ENCODE data around the gene MCM6. TPM values are rescaled to one million over a fixed set of nuclear protein-coding genes. Genes with fewer than 3 reads are reported as not detected.
"Not testable (repeated sequence)": the region's sequence is repeated elsewhere in the genome, so short reads cannot be mapped to it uniquely, and the experiment has no call there.

Gene MCM6
- total RNA-seq, 1 experiment from 2014 or later = 34.9 TPM

DNA sequence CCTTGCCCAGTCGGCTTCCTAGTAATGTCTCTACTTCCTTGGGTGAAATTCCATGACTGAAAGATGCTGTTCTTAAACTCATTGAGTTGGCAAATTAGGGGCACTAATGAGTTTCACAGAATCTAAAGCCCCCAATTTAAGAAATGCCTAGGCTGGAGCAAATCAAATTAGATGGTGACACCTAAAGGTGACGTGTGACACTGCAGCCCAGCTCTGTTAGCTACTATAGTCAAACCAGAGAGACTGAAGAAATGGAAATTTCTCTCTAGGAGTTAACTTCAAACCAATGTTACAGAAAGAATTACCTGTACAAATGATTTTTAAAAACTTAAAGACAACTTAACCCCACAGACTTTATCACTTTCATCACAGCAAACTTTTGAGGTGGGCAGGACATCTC, 76.5 kb downstream of the MCM6 start:
- DNase-seq (ENCODE audit: low read depth in 1 of 2, low spot score in 2 of 2) = no peak
- H3K9me3 ChIP-seq (replicated peaks) = peaks cover 15% of the 10 kb centered on the region; the same call in 1 of the 2 replicates
- no peaks in the 10 kb centered on the region for H3K27me3 ChIP-seq (replicated peaks)
- H3K27ac ChIP-seq = no peak overlapping the region
- no peaks in the 10 kb centered on the region for H3K4me1 ChIP-seq (replicated peaks)
- no peaks in the 10 kb centered on the region for H3K36me3 ChIP-seq
- H3K4me3 ChIP-seq = no peak overlapping the region

DNA sequence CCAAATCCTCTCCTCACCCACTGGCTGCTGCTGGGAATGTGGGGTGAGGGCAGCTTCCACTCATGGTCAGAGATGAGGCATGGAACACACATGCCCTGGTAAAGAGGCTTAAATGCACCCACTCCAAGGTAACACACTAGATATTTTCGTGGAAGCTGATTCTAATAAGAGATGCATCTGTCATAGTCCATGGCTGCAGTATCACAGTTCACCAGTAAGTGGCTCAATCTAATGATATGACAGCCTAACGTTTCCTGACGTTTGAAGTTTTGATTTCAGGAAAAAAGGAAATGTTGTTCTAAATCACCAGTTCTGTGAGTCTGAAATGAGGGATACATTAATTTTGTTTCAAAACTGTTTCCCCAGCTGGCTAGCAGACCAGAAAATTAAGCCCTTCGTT, 77.5 kb downstream of the MCM6 start:
- Histone ChIP-seq H3K9me3 (replicated peaks) (peaks cover 15% of the 10 kb centered on the region; the same call in 1 of the 2 replicates), H3K27ac (no peak overlapping the region), H3K36me3 (no peaks in the 10 kb centered on the region), H3K4me1 (replicated peaks) (no peaks in the 10 kb centered on the region), H3K4me3 (no peak overlapping the region), H3K27me3 (replicated peaks) (no peaks in the 10 kb centered on the region)
- no peak for DNase-seq (ENCODE audit: low read depth in 1 of 2, low spot score in 2 of 2)

DNA sequence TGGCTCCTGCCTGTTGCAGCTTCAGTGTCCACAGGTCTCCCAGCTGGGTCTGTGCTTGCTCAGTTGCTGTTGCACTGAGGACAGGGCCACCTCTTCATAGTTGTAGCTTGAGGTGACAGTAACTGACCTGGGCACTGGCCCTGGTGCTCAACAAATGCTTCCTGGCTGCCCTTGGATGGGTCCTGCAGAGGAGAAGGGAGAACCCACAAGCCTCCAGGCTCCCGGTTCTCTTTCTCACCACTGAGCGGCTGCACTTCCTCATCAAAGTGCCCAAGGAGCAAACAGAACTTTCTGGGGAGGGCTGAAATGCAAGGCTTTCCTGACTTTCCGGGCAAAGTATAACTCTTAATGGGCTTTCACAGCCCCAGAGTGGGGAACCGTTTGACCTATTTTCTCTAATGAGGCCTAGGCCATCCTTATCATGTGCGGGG, 78.0 kb downstream of the MCM6 start:
- Histone ChIP-seq H3K9me3 (replicated peaks) (peaks cover 15% of the 10 kb centered on the region; the same call in 1 of the 2 replicates), H3K27me3 (replicated peaks) (no peaks in the 10 kb centered on the region)
- DNase-seq (ENCODE audit: low read depth in 1 of 2, low spot score in 2 of 2) = no peak

DNA sequence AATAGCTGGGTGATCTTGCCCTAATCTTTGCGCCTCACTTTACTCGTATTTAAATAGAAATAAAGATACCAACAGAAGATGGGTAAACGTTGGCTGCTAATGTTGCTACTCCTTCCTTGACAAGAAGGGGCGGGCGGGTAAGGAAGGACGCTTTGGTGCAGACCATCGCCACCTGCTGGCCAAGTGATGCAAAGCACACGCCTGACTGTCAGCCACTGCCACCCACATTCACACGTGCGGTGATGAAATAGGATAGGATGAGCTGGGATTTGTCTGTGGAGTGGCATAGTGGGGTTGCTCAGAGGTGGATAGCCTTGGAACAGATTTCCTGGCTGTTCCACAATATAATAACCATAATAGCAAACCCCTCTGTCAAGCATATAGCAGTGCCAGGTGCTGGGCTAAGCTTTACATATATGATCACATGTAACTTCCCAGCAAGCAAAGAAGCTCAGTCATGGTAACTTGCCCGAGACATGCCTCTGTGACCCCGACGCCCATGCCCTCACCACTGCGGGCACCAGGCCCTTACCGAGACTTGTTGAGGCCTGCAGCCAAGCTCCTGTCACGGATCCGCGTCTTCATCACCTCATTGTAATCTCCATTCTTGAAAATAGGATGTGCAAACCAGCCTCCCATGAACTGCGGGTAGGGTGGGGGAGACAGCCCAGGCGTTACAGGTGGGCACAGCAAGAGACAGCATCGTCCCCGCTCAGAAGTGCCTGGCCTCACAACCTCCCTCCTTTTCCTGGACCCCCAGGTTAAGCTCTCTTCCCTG, 78.6 kb downstream of the MCM6 start:
- H3K27me3 ChIP-seq (replicated peaks) = no peaks in the 10 kb centered on the region
- H3K27ac ChIP-seq = no peak overlapping the region
- DNase-seq (ENCODE audit: low read depth in 1 of 2, low spot score in 2 of 2) = peak; percentile 62 to 79
- H3K9me3 ChIP-seq (replicated peaks) = peaks cover 15% of the 10 kb centered on the region; the same call in 1 of the 2 replicates
- no peaks in the 10 kb centered on the region for H3K36me3 ChIP-seq
- H3K4me1 ChIP-seq (replicated peaks) = no peaks in the 10 kb centered on the region
- H3K4me3 ChIP-seq = no peak overlapping the region

More for the DNA sequence above, 78.0 kb downstream of the MCM6 start:
- Histone ChIP-seq H3K4me1 (replicated peaks) (no peaks in the 10 kb centered on the region), H3K4me3 (no peak overlapping the region), H3K27ac (no peak overlapping the region), H3K36me3 (no peaks in the 10 kb centered on the region)

DNA sequence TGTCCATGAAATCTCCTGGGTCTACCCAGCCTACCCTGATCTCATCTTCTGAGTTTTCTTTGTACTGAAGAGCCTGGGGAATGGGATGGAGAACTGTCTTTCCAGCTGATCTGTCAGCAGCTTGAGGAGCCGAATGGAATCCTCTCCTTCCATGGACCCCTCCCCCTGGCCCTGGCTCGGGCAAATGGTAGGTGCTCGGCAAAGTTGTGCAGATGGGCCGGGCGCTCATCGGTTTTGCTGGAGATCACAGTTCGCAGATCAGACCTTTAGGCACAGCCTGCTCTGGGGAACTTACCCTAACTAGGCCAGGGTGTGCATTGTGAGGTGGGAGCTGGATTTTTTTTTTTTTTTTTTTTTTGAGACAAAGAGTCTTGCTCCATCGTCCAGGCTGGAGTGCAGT, 79.6 kb downstream of the MCM6 start:
- no peak for DNase-seq (ENCODE audit: low read depth in 1 of 2, low spot score in 2 of 2)
- Histone ChIP-seq H3K4me1 (replicated peaks) (peaks cover 4% of the 10 kb centered on the region; the same call in 1 of the 2 replicates), H3K27ac (no peak overlapping the region), H3K36me3 (no peaks in the 10 kb centered on the region), H3K27me3 (replicated peaks) (no peaks in the 10 kb centered on the region), H3K9me3 (replicated peaks) (peaks cover 15% of the 10 kb centered on the region; the same call in 1 of the 2 replicates), H3K4me3 (no peak overlapping the region)

- H3K4me1 ChIP-seq (replicated peaks) = peaks cover 11% of the 10 kb centered on the region
- H3K4me3 ChIP-seq; DNase-seq (ENCODE audit: low read depth in 1 of 2, low spot score in 2 of 2); H3K27me3 ChIP-seq (replicated peaks); H3K27ac ChIP-seq; H3K36me3 ChIP-seq: not testable (repeated sequence)
- H3K9me3 ChIP-seq (replicated peaks) = peaks cover 11% of the 10 kb centered on the region; the same call in 1 of the 2 replicates
These were observed 80.6 kb downstream of the MCM6 start for GRCh38 chr2:135795641-135796040.

- H3K9me3 ChIP-seq (replicated peaks) = peaks cover 3% of the 10 kb centered on the region; the same call in 1 of the 2 replicates
- H3K4me3 ChIP-seq = no peak overlapping the region
- no peak overlapping the region for H3K27ac ChIP-seq
- no peak for DNase-seq (ENCODE audit: low read depth in 1 of 2, low spot score in 2 of 2)
- no peaks in the 10 kb centered on the region for H3K36me3 ChIP-seq
- no peaks in the 10 kb centered on the region for H3K27me3 ChIP-seq (replicated peaks)
- H3K4me1 ChIP-seq (replicated peaks) = peaks cover 16% of the 10 kb centered on the region
These were observed 83.7 kb downstream of the MCM6 start for GRCh38 chr2:135792401-135793150.

GRCh38 chr2:135791418-135792190, 84.6 kb downstream of the MCM6 start:
- no peak for DNase-seq (ENCODE audit: low read depth in 1 of 2, low spot score in 2 of 2)
- H3K4me1 ChIP-seq (replicated peaks) = peaks cover 26% of the 10 kb centered on the region
- H3K4me3 ChIP-seq = no peak overlapping the region
- H3K27ac ChIP-seq = no peak overlapping the region
- H3K36me3 ChIP-seq = no peaks in the 10 kb centered on the region
- H3K9me3 ChIP-seq (replicated peaks) = peaks cover 3% of the 10 kb centered on the region; the same call in 1 of the 2 replicates
- H3K27me3 ChIP-seq (replicated peaks) = no peaks in the 10 kb centered on the region

DNA sequence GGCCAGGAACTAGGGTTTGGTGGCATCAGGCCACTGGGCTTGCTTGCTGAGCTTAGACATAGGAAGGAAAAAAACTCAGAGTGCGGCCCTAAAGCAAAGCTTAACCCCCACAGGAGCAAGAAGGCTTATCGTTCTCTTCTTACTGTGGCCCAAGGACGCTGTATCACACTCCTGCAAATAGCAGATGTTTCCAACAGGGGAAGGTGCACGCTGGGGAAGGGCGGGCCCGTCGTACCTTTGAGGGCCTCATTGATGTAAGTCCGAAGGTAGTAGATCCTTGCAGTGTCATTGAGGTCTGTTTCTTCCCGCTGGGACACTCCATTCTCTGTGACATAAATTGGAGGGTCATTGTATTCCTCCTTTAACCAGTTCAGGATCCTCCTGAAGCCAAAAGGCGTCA, 85.8 kb downstream of the MCM6 start:
- Histone ChIP-seq H3K4me1 (replicated peaks) (peaks cover 29% of the 10 kb centered on the region), H3K9me3 (replicated peaks) (peaks cover 3% of the 10 kb centered on the region; the same call in 1 of the 2 replicates), H3K36me3 (peaks cover 7% of the 10 kb centered on the region), H3K27me3 (replicated peaks) (no peaks in the 10 kb centered on the region), H3K4me3 (no peak overlapping the region), H3K27ac (no peak overlapping the region)
- DNase-seq (ENCODE audit: low read depth in 1 of 2, low spot score in 2 of 2) = no peak

Other genes with a start within 250 kb of the MCM6 start
- 50.1 and 76.5 TPM in 2 replicates for gene UBXN4, start 134.6 kb downstream of the MCM6 start, total RNA-seq (2014; rRNA removed; shearing (Covaris generic))
- not detected in 2 replicates for gene LCT, start 39.3 kb downstream of the MCM6 start, total RNA-seq (2014; rRNA removed; shearing (Covaris generic))
- 61.1 and 66.3 TPM in 2 replicates for gene DARS1, start 109.2 kb upstream of the MCM6 start, total RNA-seq (2014; rRNA removed; shearing (Covaris generic))
- gene CXCR4, start 241.7 kb upstream of the MCM6 start, total RNA-seq (2014; rRNA removed; shearing (Covaris generic)) = 0.22 and 0.79 TPM in 2 replicates